NB4 (cell line): Measurements from ENCODE around the gene CA10.

Experiments
- DNase-seq: peaks from one replicate; pipeline ENCODE4 v3.0.0; 2010; ENCODE audit warnings: low read depth
- H3K4me3 ChIP-seq: one replicate; pipeline ENCODE4 v1.5.1; 2011; ENCODE audit warnings: mild to moderate bottlenecking, low read depth, low read length, moderate library complexity
- MYC ChIP-seq: IDR thresholded peaks from 2 replicates; pipeline ENCODE4 v1.6.1; 2011; ENCODE audit warnings: low read depth, low read length
- POLR2A ChIP-seq: IDR thresholded peaks from 2 replicates; pipeline ENCODE4 v1.6.1; 2011; ENCODE audit warnings: mild to moderate bottlenecking; ENCODE audit not compliant: insufficient read length; ENCODE audit errors: extremely low read depth
- TF ChIP-seq, protein P1 (sequence below): IDR thresholded peaks from one replicate; pipeline ENCODE4 v1.5.1; 2012; ENCODE audit warnings: low read depth, low read length
- TF ChIP-seq, protein P2 (sequence below): IDR thresholded peaks from 2 replicates; pipeline ENCODE4 v1.6.1; 2011; ENCODE audit warnings: low read depth, low read length

CA10 gene

DNA sequence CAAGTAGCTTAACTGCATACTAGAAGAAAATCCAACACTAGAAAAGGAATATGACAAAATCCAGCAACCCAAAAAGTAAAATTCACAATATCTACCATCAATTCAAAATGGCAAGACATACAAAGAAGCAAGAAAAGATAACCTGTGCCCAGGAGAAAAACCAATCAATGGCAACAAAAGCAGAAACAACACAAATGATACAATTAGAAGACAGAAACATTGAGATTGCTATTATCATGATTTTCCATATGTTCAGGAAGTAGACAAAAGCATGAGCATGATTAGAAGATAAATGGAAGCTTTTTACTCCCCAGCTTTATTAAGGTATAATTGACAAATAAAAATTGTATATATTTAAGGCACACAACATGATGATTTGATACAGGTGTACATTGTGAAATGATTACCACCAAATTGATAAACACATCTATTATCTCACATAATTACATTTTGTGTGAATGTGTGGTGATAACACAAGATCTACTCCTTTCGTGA is 117.3 kb downstream of the CA10 start:
- DNase-seq, result no peak
- TF ChIP-seq, protein P1, sequence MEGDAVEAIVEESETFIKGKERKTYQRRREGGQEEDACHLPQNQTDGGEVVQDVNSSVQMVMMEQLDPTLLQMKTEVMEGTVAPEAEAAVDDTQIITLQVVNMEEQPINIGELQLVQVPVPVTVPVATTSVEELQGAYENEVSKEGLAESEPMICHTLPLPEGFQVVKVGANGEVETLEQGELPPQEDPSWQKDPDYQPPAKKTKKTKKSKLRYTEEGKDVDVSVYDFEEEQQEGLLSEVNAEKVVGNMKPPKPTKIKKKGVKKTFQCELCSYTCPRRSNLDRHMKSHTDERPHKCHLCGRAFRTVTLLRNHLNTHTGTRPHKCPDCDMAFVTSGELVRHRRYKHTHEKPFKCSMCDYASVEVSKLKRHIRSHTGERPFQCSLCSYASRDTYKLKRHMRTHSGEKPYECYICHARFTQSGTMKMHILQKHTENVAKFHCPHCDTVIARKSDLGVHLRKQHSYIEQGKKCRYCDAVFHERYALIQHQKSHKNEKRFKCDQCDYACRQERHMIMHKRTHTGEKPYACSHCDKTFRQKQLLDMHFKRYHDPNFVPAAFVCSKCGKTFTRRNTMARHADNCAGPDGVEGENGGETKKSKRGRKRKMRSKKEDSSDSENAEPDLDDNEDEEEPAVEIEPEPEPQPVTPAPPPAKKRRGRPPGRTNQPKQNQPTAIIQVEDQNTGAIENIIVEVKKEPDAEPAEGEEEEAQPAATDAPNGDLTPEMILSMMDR, result no peak
- TF ChIP-seq, protein P2, sequence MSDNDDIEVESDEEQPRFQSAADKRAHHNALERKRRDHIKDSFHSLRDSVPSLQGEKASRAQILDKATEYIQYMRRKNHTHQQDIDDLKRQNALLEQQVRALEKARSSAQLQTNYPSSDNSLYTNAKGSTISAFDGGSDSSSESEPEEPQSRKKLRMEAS, result no peak
- no peak for TF ChIP-seq POLR2A
- no peak for TF ChIP-seq MYC
- no peak overlapping the region for H3K4me3 ChIP-seq

DNA sequence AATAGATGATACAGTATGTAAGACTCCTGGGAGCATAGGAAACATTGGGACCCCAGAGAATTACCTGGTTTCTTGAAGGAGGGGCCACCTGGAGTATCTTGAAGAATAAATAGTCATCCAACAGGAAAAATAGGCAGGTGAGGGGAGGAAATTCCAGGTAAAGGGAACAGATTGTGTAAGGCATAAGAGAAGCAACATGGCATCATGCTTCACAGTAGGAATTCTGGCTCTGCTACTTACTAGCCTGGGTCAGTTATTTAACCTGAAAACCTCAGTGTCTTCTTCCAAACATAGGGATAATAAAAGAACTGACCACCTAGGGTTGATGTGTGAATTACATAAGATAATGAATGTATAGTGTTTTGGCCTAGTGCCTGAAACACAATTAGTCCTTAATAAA is 122.1 kb downstream of the CA10 start:
- no peak for DNase-seq
- TF ChIP-seq, protein P1, result no peak
- H3K4me3 ChIP-seq, result no peak overlapping the region

DNA sequence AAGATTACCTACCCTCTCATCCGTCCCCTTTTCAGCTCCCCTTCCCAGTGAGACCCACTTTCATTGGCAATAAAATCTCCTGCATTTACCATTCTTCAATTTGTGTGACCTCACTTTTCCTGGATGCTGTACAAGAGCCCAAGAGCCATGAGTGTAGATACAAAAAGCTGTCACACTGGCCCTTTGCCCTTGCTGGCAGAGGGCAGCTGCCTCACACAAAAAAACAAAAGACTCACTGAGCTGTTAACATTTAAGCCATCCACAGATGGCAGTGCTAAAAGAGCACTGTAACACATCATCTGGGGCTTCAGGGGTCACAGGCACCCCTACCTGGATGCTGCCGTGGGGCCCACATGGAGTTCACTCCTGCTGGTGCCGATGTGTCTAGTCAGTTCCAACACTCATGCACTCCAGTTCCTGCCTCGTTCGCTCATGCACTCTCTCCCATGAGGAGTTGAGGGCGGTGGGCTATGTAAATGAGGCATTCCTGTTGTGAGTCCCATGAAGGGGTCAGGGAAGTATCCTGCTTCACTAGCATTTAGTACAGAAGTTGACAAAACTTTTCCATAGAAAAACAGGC is 123.1 kb downstream of the CA10 start:
- DNase-seq, result no peak
- TF ChIP-seq, protein P1, result no peak
- TF ChIP-seq POLR2A (no peak), MYC (no peak)
- TF ChIP-seq, protein P2, result no peak
- no peak overlapping the region for H3K4me3 ChIP-seq

DNA sequence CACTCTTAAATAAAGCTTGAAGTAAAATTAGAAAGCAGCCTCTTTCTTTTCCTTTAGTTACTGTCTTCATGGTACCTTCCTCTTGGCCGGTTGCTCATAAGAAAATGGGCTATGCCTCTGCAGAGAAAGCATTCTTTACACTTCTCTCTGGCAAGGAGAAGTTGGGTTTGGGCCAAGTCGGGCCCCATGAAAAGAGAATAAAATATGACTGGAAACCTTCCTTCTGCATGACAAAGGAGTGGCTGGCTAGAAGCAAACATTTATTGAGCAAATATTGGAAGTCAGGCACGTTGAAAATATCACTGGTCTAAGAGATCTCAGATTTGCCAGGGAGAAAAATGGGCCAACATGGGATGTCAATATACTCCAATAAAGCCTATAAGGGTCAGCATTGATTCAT is 126.1 kb downstream of the CA10 start:
- DNase-seq, result no peak
- no peak for TF ChIP-seq POLR2A
- TF ChIP-seq, protein P2, result no peak
- TF ChIP-seq MYC, result no peak
- TF ChIP-seq, protein P1, result no peak

DNA sequence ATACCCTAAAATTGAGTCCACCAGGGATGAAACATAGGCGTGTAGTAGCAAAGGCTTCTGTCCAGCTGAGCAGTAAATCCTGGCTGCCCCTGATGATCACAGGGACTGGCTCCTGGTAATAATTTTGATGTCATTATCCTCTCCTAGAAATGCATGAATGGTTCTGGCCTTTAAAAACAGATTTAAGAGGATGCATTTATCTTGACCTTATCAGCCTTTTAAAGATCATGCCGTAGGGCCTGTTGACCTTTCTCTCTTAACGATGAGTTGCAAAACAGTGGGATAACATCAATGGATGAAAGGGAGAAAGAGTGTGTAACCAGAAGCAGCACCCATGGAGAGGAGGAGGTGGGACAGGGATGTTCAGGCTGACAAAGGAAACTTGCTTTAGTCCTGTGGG is 128.5 kb downstream of the CA10 start:
- H3K4me3 ChIP-seq, result no peak overlapping the region
- no peak for DNase-seq
- TF ChIP-seq, protein P1, result no peak
- TF ChIP-seq MYC (no peak), POLR2A (no peak)
- TF ChIP-seq, protein P2, result no peak

More for the DNA sequence above, 126.1 kb downstream of the CA10 start:
- no peak overlapping the region for H3K4me3 ChIP-seq
